BJ (cell line): Measurements from ENCODE around the gene AXIN1. TPM values are rescaled to one million over a fixed set of nuclear protein-coding genes. Genes with fewer than 3 reads are reported as not detected.

Experiments used
- CTCF ChIA-PET: fragments of 350-600 bp; formaldehyde crosslinking; extraction: SDS; loops from one replicate; lab custom pipeline; 2021; ENCODE audit warnings: antibody characterized with exemption, inconsistent platforms; lab: Yijun Ruan, JAX
- POLR2A ChIA-PET: fragments of 300-600 bp; sonication (Branson Sonifier 250); formaldehyde crosslinking; extraction: SDS; loops from one replicate; lab custom pipeline; 2021; ENCODE audit warnings: antibody characterized with exemption; lab: Charles Lee
- DNase-seq: peaks from one replicate; pipeline ENCODE4 v3.0.0-alpha.2; 2011; ENCODE audit warnings: low read depth
- H3K27me3 ChIP-seq: 2 replicates; pipeline ENCODE4 v1.6.0; 2011; ENCODE audit warnings: low read length; ENCODE audit not compliant: control insufficient read depth, insufficient read depth
- H3K36me3 ChIP-seq: 2 replicates; pipeline ENCODE4 v1.5.1; 2011; ENCODE audit warnings: low read length; ENCODE audit not compliant: control insufficient read depth, insufficient read depth
- H3K4me3 ChIP-seq: 2 replicates; pipeline ENCODE4 v1.5.1; 2011; ENCODE audit warnings: low read depth, mild to moderate bottlenecking, control low read depth, low read length
- polyA plus RNA-seq: library from polyadenylated mRNA; depleted of rRNA; stranded (reverse); fragments of >200 nt; gene quantifications from 2 replicates; pipeline ENCODE4 v1.2.3, GENCODE V29; 2011
- TF ChIP-seq, protein P1 (sequence below): IDR thresholded peaks from 2 replicates; pipeline ENCODE4 v1.5.1; 2011; ENCODE audit warnings: low read depth, mild to moderate bottlenecking, control low read depth, inconsistent platforms, low read length, moderate library complexity; ENCODE audit not compliant: insufficient read depth

AXIN1 gene
- polyA plus RNA-seq, 1 experiment: 4.3 TPM

GRCh38 chr16:376817-377418, 24.4 kb upstream of the AXIN1 start:
- TF ChIP-seq, protein P1, sequence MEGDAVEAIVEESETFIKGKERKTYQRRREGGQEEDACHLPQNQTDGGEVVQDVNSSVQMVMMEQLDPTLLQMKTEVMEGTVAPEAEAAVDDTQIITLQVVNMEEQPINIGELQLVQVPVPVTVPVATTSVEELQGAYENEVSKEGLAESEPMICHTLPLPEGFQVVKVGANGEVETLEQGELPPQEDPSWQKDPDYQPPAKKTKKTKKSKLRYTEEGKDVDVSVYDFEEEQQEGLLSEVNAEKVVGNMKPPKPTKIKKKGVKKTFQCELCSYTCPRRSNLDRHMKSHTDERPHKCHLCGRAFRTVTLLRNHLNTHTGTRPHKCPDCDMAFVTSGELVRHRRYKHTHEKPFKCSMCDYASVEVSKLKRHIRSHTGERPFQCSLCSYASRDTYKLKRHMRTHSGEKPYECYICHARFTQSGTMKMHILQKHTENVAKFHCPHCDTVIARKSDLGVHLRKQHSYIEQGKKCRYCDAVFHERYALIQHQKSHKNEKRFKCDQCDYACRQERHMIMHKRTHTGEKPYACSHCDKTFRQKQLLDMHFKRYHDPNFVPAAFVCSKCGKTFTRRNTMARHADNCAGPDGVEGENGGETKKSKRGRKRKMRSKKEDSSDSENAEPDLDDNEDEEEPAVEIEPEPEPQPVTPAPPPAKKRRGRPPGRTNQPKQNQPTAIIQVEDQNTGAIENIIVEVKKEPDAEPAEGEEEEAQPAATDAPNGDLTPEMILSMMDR: no peak
- Histone ChIP-seq H3K36me3 (peaks cover 23% of the 10 kb centered on the region), H3K4me3 (no peak overlapping the region), H3K27me3 (no peaks in the 10 kb centered on the region)
- ChIA-PET CTCF (no interaction called here), POLR2A (no interaction called here)
- no peak for DNase-seq

DNA sequence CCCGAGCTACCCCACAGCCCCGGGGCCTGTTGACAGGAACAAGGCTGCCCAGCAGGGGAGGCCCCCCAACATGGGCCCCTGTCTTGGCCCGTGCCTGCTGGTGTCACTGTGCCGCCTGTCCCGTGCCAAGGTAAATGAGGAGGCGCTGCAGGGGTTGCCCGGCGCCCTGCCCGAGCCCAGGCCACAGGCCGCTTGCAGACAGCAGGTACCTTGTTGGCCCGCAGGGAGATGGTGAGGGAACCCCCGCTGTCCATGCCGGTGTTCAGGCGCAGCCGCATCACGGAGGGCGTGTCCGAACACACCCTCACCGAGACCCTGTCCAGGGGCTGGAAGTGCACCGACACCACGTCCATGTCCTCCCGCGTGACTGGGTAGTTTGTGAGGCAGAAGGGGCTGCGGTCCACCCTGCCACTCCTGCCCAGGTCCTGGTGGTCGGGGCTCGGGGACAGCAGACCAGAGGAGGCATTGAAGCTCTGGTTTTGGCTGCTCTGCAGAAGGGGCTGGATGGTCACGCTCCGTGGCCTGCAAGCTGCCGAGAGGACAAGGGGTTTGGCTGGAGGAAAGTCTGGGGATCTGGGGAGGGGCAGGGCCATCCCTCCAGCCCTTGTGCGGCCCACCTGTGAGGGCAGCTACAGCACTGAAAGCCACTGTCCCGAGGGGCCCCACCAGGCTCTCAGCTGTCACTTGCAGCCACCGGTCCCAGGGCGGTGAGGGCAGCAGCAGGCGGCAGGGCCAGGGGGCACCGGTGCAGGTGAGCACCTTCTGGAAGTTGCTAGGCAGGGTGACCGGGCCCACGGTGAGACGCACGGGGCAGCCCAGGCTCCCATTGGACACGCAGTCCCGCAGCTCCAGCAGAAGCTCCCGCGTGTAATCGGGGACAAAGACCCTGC, 23.6 kb upstream of the AXIN1 start:
- CTCF ChIA-PET: no interaction called here

GRCh38 chr16:375212-375611, 22.7 kb upstream of the AXIN1 start:
- ChIA-PET POLR2A (no interaction called here), CTCF (no interaction called here)
- DNase-seq: no peak
- H3K27me3 ChIP-seq: no peaks in the 10 kb centered on the region
- TF ChIP-seq, protein P1: no peak
- H3K36me3 ChIP-seq: peaks cover 28% of the 10 kb centered on the region
- H3K4me3 ChIP-seq: no peak overlapping the region

More for the DNA sequence above, 23.6 kb upstream of the AXIN1 start:
- peaks cover 28% of the 10 kb centered on the region for H3K36me3 ChIP-seq
- TF ChIP-seq, protein P1: no peak
- DNase-seq: no peak
- H3K4me3 ChIP-seq: no peak overlapping the region
- POLR2A ChIA-PET: no interaction called here
- H3K27me3 ChIP-seq: no peaks in the 10 kb centered on the region

DNA sequence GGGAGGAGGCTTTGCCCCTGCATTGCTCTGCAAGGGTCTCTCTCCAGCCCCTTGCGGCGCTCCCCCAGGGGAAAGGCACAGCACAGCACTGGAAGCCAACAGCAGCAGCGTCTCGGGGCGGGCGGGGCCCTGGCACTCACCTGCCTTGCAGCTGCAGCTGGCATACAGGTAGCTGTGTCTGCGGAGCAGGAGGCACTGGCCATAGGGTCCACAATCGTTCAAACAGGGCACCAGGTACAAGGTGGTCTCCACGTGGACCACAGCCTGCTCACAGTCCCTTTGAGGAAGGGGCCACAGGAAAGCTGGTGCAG, 22.0 kb upstream of the AXIN1 start:
- no peaks in the 10 kb centered on the region for H3K27me3 ChIP-seq
- no peak for DNase-seq
- ChIA-PET POLR2A (no interaction called here), CTCF (no interaction called here)
- TF ChIP-seq, protein P1: no peak
- H3K36me3 ChIP-seq: peaks cover 28% of the 10 kb centered on the region
- no peak overlapping the region for H3K4me3 ChIP-seq

DNA sequence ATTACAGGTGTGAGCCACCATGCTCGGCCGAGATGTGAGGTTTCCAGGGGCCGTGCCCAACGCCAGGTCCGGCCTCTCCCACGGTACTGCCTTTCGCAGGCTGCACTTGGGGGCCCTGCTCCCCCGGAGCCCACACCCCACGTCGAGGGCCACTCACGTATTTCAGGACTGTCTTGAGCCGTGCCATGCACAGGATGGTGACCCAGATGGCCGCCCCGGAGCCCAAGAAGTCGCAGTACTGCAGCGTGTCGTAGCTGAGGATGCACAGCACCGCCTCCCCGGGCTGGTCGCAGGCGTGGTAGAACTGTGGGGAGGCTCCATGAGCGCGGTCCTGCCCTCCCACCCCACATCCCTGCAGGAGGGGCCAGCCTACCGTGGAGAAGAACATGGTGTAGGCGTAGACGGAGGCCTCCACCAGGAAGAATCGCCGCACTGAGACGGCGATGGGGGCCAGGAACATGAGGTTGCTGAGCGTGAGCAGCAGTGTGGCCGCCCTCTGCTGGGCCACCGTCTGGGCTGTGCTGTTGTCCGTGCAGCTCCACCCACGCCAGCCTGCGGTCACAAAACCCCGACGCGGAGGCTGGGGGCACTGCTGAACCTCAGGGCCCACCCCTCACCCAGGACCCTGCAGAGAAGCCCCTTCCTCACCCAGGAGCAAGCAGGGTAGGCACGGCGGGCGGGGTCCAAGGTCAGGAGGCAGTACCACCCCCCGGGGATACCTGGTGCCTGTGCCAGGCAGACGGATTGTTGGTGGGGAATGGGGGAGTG, 21.5 kb upstream of the AXIN1 start:
- ChIA-PET CTCF (no interaction called here), POLR2A (no interaction called here)
- H3K36me3 ChIP-seq: peaks cover 28% of the 10 kb centered on the region
- H3K27me3 ChIP-seq: no peaks in the 10 kb centered on the region
- TF ChIP-seq, protein P1: no peak
- H3K4me3 ChIP-seq: no peak overlapping the region
- no peak for DNase-seq
